ENCODE results near the gene TWIST2. TPM values are rescaled to one million over a fixed set of nuclear protein-coding genes. Genes with fewer than 3 reads are reported as not detected.

Gene TWIST2
- polyA plus RNA-seq, 1 of the 3 experiments (the other 2 are of a cell fraction): 19.5 TPM

- TF ChIP-seq, protein P1, sequence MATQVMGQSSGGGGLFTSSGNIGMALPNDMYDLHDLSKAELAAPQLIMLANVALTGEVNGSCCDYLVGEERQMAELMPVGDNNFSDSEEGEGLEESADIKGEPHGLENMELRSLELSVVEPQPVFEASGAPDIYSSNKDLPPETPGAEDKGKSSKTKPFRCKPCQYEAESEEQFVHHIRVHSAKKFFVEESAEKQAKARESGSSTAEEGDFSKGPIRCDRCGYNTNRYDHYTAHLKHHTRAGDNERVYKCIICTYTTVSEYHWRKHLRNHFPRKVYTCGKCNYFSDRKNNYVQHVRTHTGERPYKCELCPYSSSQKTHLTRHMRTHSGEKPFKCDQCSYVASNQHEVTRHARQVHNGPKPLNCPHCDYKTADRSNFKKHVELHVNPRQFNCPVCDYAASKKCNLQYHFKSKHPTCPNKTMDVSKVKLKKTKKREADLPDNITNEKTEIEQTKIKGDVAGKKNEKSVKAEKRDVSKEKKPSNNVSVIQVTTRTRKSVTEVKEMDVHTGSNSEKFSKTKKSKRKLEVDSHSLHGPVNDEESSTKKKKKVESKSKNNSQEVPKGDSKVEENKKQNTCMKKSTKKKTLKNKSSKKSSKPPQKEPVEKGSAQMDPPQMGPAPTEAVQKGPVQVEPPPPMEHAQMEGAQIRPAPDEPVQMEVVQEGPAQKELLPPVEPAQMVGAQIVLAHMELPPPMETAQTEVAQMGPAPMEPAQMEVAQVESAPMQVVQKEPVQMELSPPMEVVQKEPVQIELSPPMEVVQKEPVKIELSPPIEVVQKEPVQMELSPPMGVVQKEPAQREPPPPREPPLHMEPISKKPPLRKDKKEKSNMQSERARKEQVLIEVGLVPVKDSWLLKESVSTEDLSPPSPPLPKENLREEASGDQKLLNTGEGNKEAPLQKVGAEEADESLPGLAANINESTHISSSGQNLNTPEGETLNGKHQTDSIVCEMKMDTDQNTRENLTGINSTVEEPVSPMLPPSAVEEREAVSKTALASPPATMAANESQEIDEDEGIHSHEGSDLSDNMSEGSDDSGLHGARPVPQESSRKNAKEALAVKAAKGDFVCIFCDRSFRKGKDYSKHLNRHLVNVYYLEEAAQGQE (IDR thresholded peaks at IDR 0.05; ENCODE audit: low read depth, low read length): no peak
- TF ChIP-seq FOXM1 (IDR thresholded peaks at IDR 0.05; ENCODE audit: low read depth): no peak
- no peak for TF ChIP-seq YY1 (IDR thresholded peaks at IDR 0.05; ENCODE audit: low read depth)
- TF ChIP-seq POLR2AphosphoS5 (IDR thresholded peaks at IDR 0.05; ENCODE audit: low read depth, low read length): no peak
- TF ChIP-seq CHD2 (IDR thresholded peaks at IDR 0.05; ENCODE audit: low read length, partially characterized antibody): no peak
Observed at GRCh38 chr2:238911376-238912227, 63.7 kb downstream of the TWIST2 start (continued).

DNA sequence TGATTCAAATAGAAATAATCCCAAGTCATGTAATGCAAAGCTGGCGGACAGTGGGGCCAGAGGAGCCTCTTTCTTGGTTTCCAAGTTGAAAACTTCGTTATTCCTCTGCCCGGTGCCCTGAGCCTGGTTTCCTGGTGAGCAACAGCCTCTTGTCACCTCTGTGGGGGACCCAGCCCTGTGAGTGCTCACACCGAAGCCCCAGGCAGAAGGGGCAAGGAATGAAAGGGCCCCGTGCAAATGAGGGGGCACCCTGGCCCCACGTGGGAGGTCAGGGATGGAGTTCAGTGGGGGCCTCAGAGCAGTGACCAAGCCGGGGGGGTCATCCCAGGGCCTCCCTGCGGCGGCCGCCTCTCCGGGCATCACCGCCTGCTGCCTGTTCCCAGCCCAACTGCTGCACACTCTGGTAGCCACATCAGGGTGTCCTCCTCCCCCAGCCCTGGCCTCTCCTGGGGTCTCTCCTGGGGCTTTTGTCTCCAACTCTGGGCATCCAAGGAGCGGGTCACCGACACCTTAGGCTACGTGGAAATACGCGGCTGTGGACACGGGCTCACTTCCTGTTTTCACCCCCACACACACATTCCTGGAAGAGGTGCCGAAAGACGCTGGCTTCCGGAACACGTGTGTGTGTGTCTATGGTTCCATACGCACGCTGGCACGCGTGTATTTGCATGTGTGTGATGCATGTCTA, 64.5 kb downstream of the TWIST2 start:
- no peak overlapping the region for H2AFZ ChIP-seq (ENCODE audit: low read depth)
- no peak overlapping the region for H3K4me2 ChIP-seq
- ChIA-PET POLR2A (no interaction called here), CTCF (no interaction called here)
- no peaks in the 10 kb centered on the region for H3F3A ChIP-seq (replicated peaks; ENCODE audit: insufficient read depth)
- no peaks in the 10 kb centered on the region for H3K79me2 ChIP-seq (ENCODE audit: insufficient read depth)
- H3K9ac ChIP-seq: no peak overlapping the region
- 90% methylated on average over 20 of the region's 26 CpGs for WGBS (ENCODE audit: low lambda C conversion rate)
- no peaks in the 10 kb centered on the region for H3K27me3 ChIP-seq (ENCODE audit: insufficient read depth)
- no peak for DNase-seq
- no peaks in the 10 kb centered on the region for H3K4me1 ChIP-seq (ENCODE audit: control insufficient read depth in 1 of 2, insufficient read depth in 2 of 2, low read depth in 1 of 2, low read length in 1 of 2)
- H4K20me1 ChIP-seq (ENCODE audit: insufficient read depth): no peaks in the 10 kb centered on the region
- no peaks in the 10 kb centered on the region for H3K9me2 ChIP-seq
- H3K9me3 ChIP-seq: no peaks in the 10 kb centered on the region
- H3K27ac ChIP-seq (ENCODE audit: low read depth in 2 of 2, low read length in 1 of 2): no peak overlapping the region
- no peaks in the 10 kb centered on the region for H3K36me3 ChIP-seq (replicated peaks in 1 of 2; ENCODE audit: control insufficient read depth in 1 of 2, insufficient read depth in 2 of 2, low read length in 1 of 2)
- no peak overlapping the region for H3K4me3 ChIP-seq (ENCODE audit: low read depth in 2 of 2, low read length in 1 of 2)
- TF ChIP-seq EP300 (IDR thresholded peaks at IDR 0.05; ENCODE audit: borderline replicate concordance in 1 of 2, low read depth in 1 of 2, low read length in 1 of 2) (no peak), NRF1 (IDR thresholded peaks at IDR 0.05; ENCODE audit: low read depth, low read length) (no peak), ELF1 (IDR thresholded peaks at IDR 0.05) (no peak), RAD21 (IDR thresholded peaks at IDR 0.05; ENCODE audit: low read length) (no peak), RFX5 (IDR thresholded peaks at IDR 0.05; ENCODE audit: low read length) (no peak), FOXM1 (IDR thresholded peaks at IDR 0.05; ENCODE audit: low read depth) (no peak), NFIC (IDR thresholded peaks at IDR 0.05; ENCODE audit: borderline replicate concordance) (no peak), MEF2A (IDR thresholded peaks at IDR 0.05; ENCODE audit: borderline replicate concordance, low read depth) (no peak), FOSL2 (IDR thresholded peaks at IDR 0.05; ENCODE audit: borderline replicate concordance, low read depth) (no peak), SIN3A (IDR thresholded peaks at IDR 0.05; ENCODE audit: borderline replicate concordance, low read depth, low read length) (no peak), GATA2 (CRISPR knock-in tag; IDR thresholded peaks at IDR 0.05) (no peak), EZH2phosphoT487 (IDR thresholded peaks at IDR 0.05; ENCODE audit: borderline replicate concordance, low read depth) (no peak), USF1 (IDR thresholded peaks at IDR 0.05; ENCODE audit: borderline replicate concordance, low read depth) (no peak), FOXJ3 (CRISPR knock-in tag; IDR thresholded peaks at IDR 0.05) (no peak), TCF12 (IDR thresholded peaks at IDR 0.05) (no peak), JUND (IDR thresholded peaks at IDR 0.05) (no peak), RCOR1 (IDR thresholded peaks at IDR 0.05; ENCODE audit: low read length) (no peak)
- TF ChIP-seq, protein P2, sequence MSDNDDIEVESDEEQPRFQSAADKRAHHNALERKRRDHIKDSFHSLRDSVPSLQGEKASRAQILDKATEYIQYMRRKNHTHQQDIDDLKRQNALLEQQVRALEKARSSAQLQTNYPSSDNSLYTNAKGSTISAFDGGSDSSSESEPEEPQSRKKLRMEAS (IDR thresholded peaks at IDR 0.05; ENCODE audit: low read depth): no peak
- TF ChIP-seq, protein P1 (IDR thresholded peaks at IDR 0.05; ENCODE audit: low read depth, low read length): no peak
